Measurements from ENCODE around the gene PSMC4.

PSMC4 gene

GRCh38 chr19:39929750-39930149 lies 41.2 kb upstream of the PSMC4 start:
- Histone ChIP-seq H3K9me3 (ENCODE audit: insufficient read depth, low read depth, low read length) (no peaks in the 10 kb centered on the region), H3K4me3 (ENCODE audit: low read depth, low read length) (no peak overlapping the region), H3K9ac (ENCODE audit: low read length) (no peak overlapping the region), H3K4me2 (ENCODE audit: low read length) (no peak overlapping the region), H3K36me3 (ENCODE audit: control insufficient read depth in 1 of 2, insufficient read depth in 2 of 2, low read length in 2 of 2) (no peaks in the 10 kb centered on the region), H3K4me1 (ENCODE audit: control insufficient read depth in 1 of 2, insufficient read depth in 2 of 2, low read length in 2 of 2) (no peaks in the 10 kb centered on the region), H3K4ac (ENCODE audit: low read depth, low read length) (no peak overlapping the region), H2BK12ac (ENCODE audit: low read length) (no peak overlapping the region), H2BK120ac (ENCODE audit: insufficient read depth, low read length, poor library complexity) (no peak overlapping the region), H3K18ac (ENCODE audit: low read length) (no peak overlapping the region), H3K23ac (ENCODE audit: low read length) (no peak overlapping the region), H2AFZ (ENCODE audit: insufficient read depth, low read length, poor library complexity) (no peak overlapping the region), H3K27me3 (ENCODE audit: insufficient read depth, low read length) (no peaks in the 10 kb centered on the region), H2BK5ac (ENCODE audit: low read depth, low read length, poor library complexity) (no peak overlapping the region), H4K8ac (ENCODE audit: low read depth, low read length) (no peak overlapping the region), H4K91ac (ENCODE audit: low read depth, low read length) (no peak overlapping the region), H3K27ac (ENCODE audit: low read depth, low read length) (no peak overlapping the region), H4K12ac (ENCODE audit: low read depth, low read length) (no peak overlapping the region), H2AK5ac (ENCODE audit: low read length) (no peak overlapping the region), H3K79me1 (ENCODE audit: low read length) (no peaks in the 10 kb centered on the region), H3K79me2 (ENCODE audit: control insufficient read depth, insufficient read depth, low read length, poor library complexity) (no peaks in the 10 kb centered on the region), H3K14ac (ENCODE audit: low read length) (no peak overlapping the region)
- DNase-seq = no peak
- no CpG with 5 or more reads among the region's 3 CpGs for WGBS (ENCODE audit: extremely low coverage, insufficient coverage, insufficient read length)

GRCh38 chr19:39934584-39935363 lies 36.2 kb upstream of the PSMC4 start, which contains the start of gene FCGBP:
Gene FCGBP (minus strand): TSS chr19:39934634.
- Histone ChIP-seq H2AFZ (ENCODE audit: insufficient read depth, low read length, poor library complexity) (no peak within 1 kb of the TSS), H3K14ac (ENCODE audit: low read length) (no peak within 1 kb of the TSS), H4K91ac (ENCODE audit: low read depth, low read length) (no peak within 1 kb of the TSS), H3K4me2 (ENCODE audit: low read length) (no peak within 1 kb of the TSS), H3K4me3 (ENCODE audit: low read depth, low read length) (no peak within 1 kb of the TSS), H3K27me3 (ENCODE audit: insufficient read depth, low read length) (no peaks in the 10 kb centered on the region), H4K8ac (ENCODE audit: low read depth, low read length) (no peak within 1 kb of the TSS), H2BK120ac (ENCODE audit: insufficient read depth, low read length, poor library complexity) (no peak within 1 kb of the TSS), H4K12ac (ENCODE audit: low read depth, low read length) (no peak within 1 kb of the TSS), H3K27ac (ENCODE audit: low read depth, low read length) (no peak within 1 kb of the TSS), H3K36me3 (ENCODE audit: control insufficient read depth in 1 of 2, insufficient read depth in 2 of 2, low read length in 2 of 2) (no peaks in the 10 kb centered on the region), H3K79me1 (ENCODE audit: low read length) (no peaks in the 10 kb centered on the region), H3K9me3 (ENCODE audit: insufficient read depth, low read depth, low read length) (no peaks in the 10 kb centered on the region), H2BK12ac (ENCODE audit: low read length) (no peak within 1 kb of the TSS), H3K9ac (ENCODE audit: low read length) (no peak within 1 kb of the TSS), H2AK5ac (ENCODE audit: low read length) (no peak within 1 kb of the TSS), H3K4ac (ENCODE audit: low read depth, low read length) (no peak within 1 kb of the TSS), H3K79me2 (ENCODE audit: control insufficient read depth, insufficient read depth, low read length, poor library complexity) (no peaks in the 10 kb centered on the region), H3K23ac (ENCODE audit: low read length) (no peak within 1 kb of the TSS), H3K4me1 (ENCODE audit: control insufficient read depth in 1 of 2, insufficient read depth in 2 of 2, low read length in 2 of 2) (no peaks in the 10 kb centered on the region), H3K18ac (ENCODE audit: low read length) (no peak within 1 kb of the TSS), H2BK5ac (ENCODE audit: low read depth, low read length, poor library complexity) (no peak within 1 kb of the TSS)
- no peak for DNase-seq
- WGBS (ENCODE audit: extremely low coverage, insufficient coverage, insufficient read length) = no CpG with 5 or more reads among the region's 5 CpGs

- H3K79me2 ChIP-seq (ENCODE audit: control insufficient read depth, insufficient read depth, low read length, poor library complexity) = no peaks in the 10 kb centered on the region
- H3K27ac ChIP-seq (ENCODE audit: low read depth, low read length) = no peak overlapping the region
- no peak overlapping the region for H4K8ac ChIP-seq (ENCODE audit: low read depth, low read length)
- no peak overlapping the region for H2BK5ac ChIP-seq (ENCODE audit: low read depth, low read length, poor library complexity)
- no peak overlapping the region for H2BK12ac ChIP-seq (ENCODE audit: low read length)
- no peak overlapping the region for H2BK120ac ChIP-seq (ENCODE audit: insufficient read depth, low read length, poor library complexity)
- no peak overlapping the region for H3K4me2 ChIP-seq (ENCODE audit: low read length)
- H3K4me1 ChIP-seq (ENCODE audit: control insufficient read depth in 1 of 2, insufficient read depth in 2 of 2, low read length in 2 of 2) = no peaks in the 10 kb centered on the region
- no CpG with 5 or more reads among the region's 5 CpGs for WGBS (ENCODE audit: extremely low coverage, insufficient coverage, insufficient read length)
- H3K14ac ChIP-seq (ENCODE audit: low read length) = no peak overlapping the region
- H3K9ac ChIP-seq (ENCODE audit: low read length) = no peak overlapping the region
- H3K23ac ChIP-seq (ENCODE audit: low read length) = no peak overlapping the region
- no peak overlapping the region for H2AK5ac ChIP-seq (ENCODE audit: low read length)
- H3K79me1 ChIP-seq (ENCODE audit: low read length) = no peaks in the 10 kb centered on the region
- no peak overlapping the region for H4K12ac ChIP-seq (ENCODE audit: low read depth, low read length)
- no peaks in the 10 kb centered on the region for H3K36me3 ChIP-seq (ENCODE audit: control insufficient read depth in 1 of 2, insufficient read depth in 2 of 2, low read length in 2 of 2)
- no peak overlapping the region for H2AFZ ChIP-seq (ENCODE audit: insufficient read depth, low read length, poor library complexity)
- no peak for DNase-seq
- no peaks in the 10 kb centered on the region for H3K9me3 ChIP-seq (ENCODE audit: insufficient read depth, low read depth, low read length)
- no peak overlapping the region for H3K18ac ChIP-seq (ENCODE audit: low read length)
- H3K4me3 ChIP-seq (ENCODE audit: low read depth, low read length) = no peak overlapping the region
- no peak overlapping the region for H3K4ac ChIP-seq (ENCODE audit: low read depth, low read length)
- no peaks in the 10 kb centered on the region for H3K27me3 ChIP-seq (ENCODE audit: insufficient read depth, low read length)
- H4K91ac ChIP-seq (ENCODE audit: low read depth, low read length) = no peak overlapping the region
Observed at GRCh38 chr19:39935364-39935661, 35.7 kb upstream of the PSMC4 start.

- no peak overlapping the region for H2BK120ac ChIP-seq (ENCODE audit: insufficient read depth, low read length, poor library complexity)
- no peak overlapping the region for H3K14ac ChIP-seq (ENCODE audit: low read length)
- H3K4me1 ChIP-seq (ENCODE audit: control insufficient read depth in 1 of 2, insufficient read depth in 2 of 2, low read length in 2 of 2) = no peaks in the 10 kb centered on the region
- H4K8ac ChIP-seq (ENCODE audit: low read depth, low read length) = no peak overlapping the region
- H3K9ac ChIP-seq (ENCODE audit: low read length) = no peak overlapping the region
- no peak overlapping the region for H2BK5ac ChIP-seq (ENCODE audit: low read depth, low read length, poor library complexity)
- WGBS (ENCODE audit: extremely low coverage, insufficient coverage, insufficient read length) = no CpG with 5 or more reads among the region's 3 CpGs
- no peaks in the 10 kb centered on the region for H3K9me3 ChIP-seq (ENCODE audit: insufficient read depth, low read depth, low read length)
- no peak overlapping the region for H3K27ac ChIP-seq (ENCODE audit: low read depth, low read length)
- no peaks in the 10 kb centered on the region for H3K27me3 ChIP-seq (ENCODE audit: insufficient read depth, low read length)
- H2BK12ac ChIP-seq (ENCODE audit: low read length) = no peak overlapping the region
- H3K4ac ChIP-seq (ENCODE audit: low read depth, low read length) = no peak overlapping the region
- H3K79me2 ChIP-seq (ENCODE audit: control insufficient read depth, insufficient read depth, low read length, poor library complexity) = no peaks in the 10 kb centered on the region
- H2AFZ ChIP-seq (ENCODE audit: insufficient read depth, low read length, poor library complexity) = no peak overlapping the region
- no peaks in the 10 kb centered on the region for H3K79me1 ChIP-seq (ENCODE audit: low read length)
- no peak overlapping the region for H3K4me3 ChIP-seq (ENCODE audit: low read depth, low read length)
- no peak overlapping the region for H4K91ac ChIP-seq (ENCODE audit: low read depth, low read length)
- H3K18ac ChIP-seq (ENCODE audit: low read length) = no peak overlapping the region
- H3K4me2 ChIP-seq (ENCODE audit: low read length) = no peak overlapping the region
- H3K36me3 ChIP-seq (ENCODE audit: control insufficient read depth in 1 of 2, insufficient read depth in 2 of 2, low read length in 2 of 2) = no peaks in the 10 kb centered on the region
- H4K12ac ChIP-seq (ENCODE audit: low read depth, low read length) = no peak overlapping the region
- no peak overlapping the region for H3K23ac ChIP-seq (ENCODE audit: low read length)
- no peak for DNase-seq
- H2AK5ac ChIP-seq (ENCODE audit: low read length) = no peak overlapping the region
Observed at GRCh38 chr19:39936020-39936419, 34.9 kb upstream of the PSMC4 start.
